GM21576 (cell line): ENCODE data around the gene LCN2.

Source experiments
- ATAC-seq: cut with Tn5 transposase; IDR thresholded peaks from one replicate; pipeline ENCODE4 v1.9.1; 2021; ENCODE audit warnings: mild to moderate bottlenecking, moderate library complexity; ENCODE audit not compliant: unreplicated experiment

The LCN2 gene

GRCh38 chr9:128190516-128191405, 41.5 kb downstream of the LCN2 start:
- peak; percentile 26 for ATAC-seq

- ATAC-seq, result peak; percentile 80
These were observed 42.3 kb downstream of the LCN2 start, which contains the start of gene CIZ1 for GRCh38 chr9:128191406-128192046. TSS of gene CIZ1 (minus strand) at chr9:128191572. CDS start at chr9:128190857, 715 bp downstream.

DNA sequence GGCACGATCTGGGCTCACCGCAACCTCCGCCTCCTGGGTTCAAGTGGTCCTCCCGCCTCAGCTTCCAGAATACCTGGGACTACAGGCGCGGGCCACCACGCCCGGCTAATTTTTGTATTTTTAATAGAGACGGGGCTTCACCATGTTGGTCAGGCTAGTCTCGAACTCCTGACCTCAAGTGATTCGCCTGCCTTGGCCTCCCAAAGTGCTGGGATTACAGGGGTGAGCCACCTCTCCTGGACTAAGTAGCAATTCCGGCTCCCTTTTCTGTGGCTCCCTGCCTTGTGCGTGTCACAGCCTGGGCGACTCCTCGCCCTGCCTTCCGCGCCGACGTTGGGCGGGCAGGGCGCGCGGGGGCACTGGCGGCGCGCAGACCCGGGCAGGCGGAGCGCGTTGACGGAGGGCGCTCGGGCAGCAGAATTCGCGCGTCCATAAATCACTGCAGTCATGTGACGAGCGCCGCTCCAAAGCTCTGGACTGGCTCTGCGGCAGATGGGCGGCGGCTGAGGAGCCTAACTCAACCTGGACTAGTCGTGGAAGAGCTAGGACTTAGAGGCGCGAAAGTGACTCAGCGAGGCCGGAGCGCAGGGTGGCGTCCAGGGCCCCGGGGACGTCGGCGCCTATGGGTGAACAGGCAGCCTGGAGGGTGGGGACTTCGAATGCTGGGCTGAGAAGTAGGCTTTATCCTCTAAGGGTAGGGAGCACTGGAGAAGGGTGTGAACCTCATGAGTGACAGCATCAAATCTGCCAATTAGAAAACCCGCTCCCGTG, 43.5 kb downstream of the LCN2 start:
- ATAC-seq, result no peak

- no peak for ATAC-seq
These were observed 44.3 kb downstream of the LCN2 start for GRCh38 chr9:128193469-128194096.

DNA sequence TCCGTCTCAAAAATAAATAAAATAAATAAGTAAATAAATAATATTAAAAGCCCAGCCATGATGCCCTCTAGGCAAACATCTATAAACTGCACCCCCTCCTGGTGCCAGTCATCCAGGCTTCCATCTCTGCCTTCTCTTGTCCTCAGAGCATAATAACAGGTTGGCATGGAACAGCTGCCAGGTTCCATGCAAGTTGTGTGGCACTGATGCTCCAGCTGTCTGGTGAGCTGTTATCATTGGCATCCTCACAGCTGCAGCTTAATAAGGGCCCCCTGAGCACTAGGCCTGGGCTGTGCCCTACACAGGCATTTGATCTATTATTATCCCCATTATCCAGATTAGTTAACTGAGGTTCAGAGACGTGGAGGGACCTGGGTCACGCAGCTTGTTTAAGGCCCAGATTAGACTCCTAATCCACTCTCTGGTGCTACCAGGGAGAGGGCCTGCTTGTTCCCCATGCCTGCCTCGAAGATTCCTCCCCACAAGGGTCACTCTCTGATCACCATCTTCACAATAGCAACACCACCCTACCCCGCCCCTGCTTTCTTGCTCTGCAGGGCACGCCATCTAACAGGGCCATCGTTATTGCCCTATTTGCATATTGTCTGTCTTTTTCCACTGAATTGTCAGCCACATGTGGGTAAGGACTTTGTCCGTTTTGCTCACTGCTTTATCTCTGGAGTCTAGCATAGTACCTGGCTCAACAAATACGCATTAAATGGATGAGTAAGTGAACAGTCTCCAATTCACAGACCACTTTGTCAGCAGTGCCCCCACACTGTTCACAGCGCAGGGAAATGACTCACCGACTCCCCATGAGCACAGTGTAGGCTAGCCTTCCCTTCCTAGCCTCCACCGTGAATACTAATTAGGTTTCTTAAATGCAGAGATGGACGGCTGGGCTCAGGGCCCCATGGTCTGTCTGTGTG, 52.5 kb downstream of the LCN2 start:
- ATAC-seq, result no peak

GRCh38 chr9:128202648-128203023, 53.4 kb downstream of the LCN2 start:
- ATAC-seq, result no peak
